GM18909 (cell line): ENCODE measurements around the gene CRAMP1.
"Not testable (repeated sequence)": the region's sequence is repeated elsewhere in the genome, so short reads cannot be mapped to it uniquely, and the experiment has no call there.

Experiments used
- ATAC-seq: cut with Tn5 transposase; IDR thresholded peaks from one replicate; pipeline ENCODE4 v1.9.1; 2021; ENCODE audit warnings: mild to moderate bottlenecking; ENCODE audit not compliant: unreplicated experiment, poor library complexity

Gene CRAMP1

GRCh38 chr16:1706386-1707192, 94.4 kb downstream of the CRAMP1 start:
- ATAC-seq = peak; percentile 17

DNA sequence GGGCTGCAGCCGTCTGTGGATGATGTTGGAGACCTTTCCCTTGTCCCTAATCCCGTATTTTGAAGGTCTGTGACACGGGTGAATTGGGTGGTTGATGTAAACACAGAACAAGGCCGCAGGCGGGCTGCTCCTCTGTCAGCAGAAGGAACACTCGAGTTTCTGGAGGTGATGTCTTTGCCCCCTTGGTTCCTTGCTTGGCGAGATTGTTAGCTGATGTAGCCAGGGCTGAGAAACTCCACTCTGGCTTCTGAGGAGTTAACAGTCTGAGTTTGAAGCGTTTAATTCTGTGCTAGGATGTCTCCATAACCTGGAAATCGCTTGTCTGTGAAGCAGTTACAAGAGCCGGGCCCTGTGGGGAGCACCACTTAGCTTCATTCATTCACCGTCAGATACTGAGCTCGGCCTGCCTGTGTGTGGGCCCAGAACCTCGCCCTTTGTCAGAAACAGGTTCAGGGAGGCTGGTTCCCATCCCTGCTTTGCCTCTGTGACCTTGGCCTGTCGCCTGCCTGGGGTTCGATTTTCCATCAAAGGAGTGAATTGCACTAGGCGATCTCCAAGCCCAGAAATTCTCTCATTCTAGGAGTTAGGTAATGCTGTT, 95.1 kb downstream of the CRAMP1 start:
- ATAC-seq = no peak

- ATAC-seq = no peak
Observed at GRCh38 chr16:1708083-1708767, 96.1 kb downstream of the CRAMP1 start.

- ATAC-seq = no peak
Observed at GRCh38 chr16:1708768-1709180, 96.6 kb downstream of the CRAMP1 start.

GRCh38 chr16:1709356-1709755, 97.2 kb downstream of the CRAMP1 start:
- no peak for ATAC-seq

DNA sequence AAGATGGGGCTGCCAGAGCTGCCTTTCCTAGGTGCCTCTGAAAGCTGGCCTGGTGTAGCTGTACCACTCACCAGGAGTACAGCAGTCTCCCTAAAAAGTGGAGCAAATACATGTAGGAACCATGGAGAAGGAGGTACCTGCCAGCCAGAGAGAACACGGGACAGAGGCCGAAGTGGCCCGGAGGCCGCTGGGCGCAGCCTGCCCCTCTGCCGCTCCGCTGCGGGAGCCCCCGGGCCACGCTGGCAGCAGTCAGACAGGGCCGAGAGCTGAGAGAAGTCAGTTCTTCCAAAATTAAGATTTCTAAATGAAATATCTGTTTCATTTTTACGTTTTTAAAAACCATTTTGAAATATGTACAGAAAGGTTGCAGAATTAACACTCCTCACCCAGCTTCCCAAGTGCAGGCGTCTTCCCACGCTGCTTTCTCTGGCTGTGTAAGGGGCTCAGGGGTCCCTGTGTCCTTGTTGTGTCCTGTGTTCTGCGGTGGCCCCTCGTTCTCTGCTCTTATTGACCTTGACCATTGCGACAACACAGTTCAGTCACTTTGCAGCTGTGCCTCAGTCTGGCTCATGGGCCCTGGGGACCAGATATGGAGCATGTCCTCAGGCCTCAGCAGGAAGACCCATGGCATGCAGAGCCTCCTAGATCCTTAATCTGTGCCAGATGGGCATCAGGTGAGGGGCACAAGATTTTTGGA, 98.8 kb downstream of the CRAMP1 start:
- ATAC-seq = no peak

- no peak for ATAC-seq
Observed at GRCh38 chr16:1712791-1713261, 100.7 kb downstream of the CRAMP1 start.

GRCh38 chr16:1713331-1713730, 101.2 kb downstream of the CRAMP1 start:
- ATAC-seq = no peak

DNA sequence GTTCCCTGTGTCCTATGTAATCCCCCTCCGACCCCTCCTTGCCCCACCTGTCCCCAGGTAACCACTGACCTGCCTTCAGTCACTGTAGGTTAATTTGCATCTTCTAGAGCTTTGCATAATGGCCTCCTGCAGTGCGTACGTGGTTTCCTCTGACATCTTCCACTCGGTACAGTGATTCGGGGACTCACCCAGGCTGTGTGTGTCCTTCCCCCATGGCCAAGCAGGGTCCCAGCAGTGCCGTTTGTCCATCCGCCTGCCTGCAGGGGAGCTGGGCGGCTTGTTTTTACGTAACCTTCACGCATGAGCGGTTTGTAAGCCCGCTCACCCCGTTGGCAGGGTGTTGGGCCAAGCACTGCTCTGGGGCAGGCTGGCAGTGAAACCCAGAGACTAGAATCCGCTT, 101.8 kb downstream of the CRAMP1 start:
- no peak for ATAC-seq

DNA sequence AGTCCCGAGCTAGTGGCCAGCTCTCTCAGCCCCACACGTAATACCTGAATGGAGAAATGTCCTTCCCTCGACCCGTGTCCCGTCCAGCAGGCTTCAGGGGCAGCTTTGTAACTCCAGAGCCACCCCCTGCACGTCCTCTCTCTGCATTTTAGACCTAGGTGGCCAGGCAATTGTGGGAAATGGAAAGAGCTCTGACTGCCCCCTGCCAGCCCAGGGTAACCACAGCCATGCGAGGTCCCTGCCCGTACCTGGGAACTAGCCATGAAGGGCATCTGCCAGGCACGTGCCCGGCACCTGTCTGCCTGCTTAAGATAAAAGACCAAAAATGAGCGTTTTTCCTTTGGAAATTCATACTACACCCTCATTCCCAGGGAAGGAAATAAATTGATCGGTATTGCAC, 103.1 kb downstream of the CRAMP1 start:
- no peak for ATAC-seq

GRCh38 chr16:1718236-1718635, 106.1 kb downstream of the CRAMP1 start:
- ATAC-seq = not testable (repeated sequence)

DNA sequence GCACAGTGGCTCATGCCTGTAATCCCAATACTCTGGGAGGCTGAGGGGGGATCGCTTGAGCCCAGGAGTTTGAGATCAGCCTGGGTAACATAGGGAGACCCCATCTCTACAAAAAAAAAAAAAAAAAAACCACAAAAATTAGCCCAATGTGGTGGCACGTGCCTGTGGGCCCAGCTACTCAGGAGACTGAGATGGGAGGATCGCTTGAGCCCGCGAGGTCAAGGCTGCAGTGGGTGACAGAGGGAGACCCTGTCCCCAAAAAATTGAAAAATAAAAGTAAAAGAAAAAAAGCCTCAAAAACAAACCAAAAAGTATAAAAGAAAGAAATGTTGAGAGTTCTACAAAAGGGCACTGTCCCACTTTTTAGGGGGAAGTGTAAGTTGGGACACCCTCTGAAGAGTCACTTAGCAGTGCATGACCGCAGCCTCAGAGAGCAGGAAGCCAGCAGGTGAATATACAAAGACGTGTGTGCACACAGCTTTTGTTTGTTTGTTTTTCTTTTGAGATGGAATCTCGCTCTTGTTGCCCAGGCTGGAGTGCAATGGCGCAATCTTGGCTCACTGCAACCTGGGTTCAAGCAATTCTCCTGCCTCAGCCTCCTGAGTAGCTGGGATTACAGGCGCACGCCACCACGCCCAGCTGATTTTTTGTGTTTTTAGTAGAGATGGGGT, 107.5 kb downstream of the CRAMP1 start:
- not testable (repeated sequence) for ATAC-seq

DNA sequence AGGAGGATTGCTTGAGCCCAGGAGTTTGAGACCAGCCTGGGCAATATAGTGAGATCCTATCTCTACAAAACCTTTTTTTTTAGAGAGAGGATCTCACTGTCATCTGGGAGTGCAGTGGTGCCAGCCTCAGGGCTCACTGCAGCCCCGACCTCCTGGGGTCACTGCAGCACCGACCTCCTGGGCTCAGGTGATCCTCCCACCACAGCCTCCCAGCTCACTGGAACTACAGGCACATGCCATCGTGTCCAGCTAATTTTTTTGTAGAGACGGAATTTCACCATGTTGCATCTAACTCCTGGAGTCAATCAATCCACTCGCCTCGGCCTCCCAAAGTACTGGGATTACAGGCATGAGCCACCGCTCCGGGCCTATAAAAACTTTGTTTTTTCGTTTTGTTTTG, 109.2 kb downstream of the CRAMP1 start:
- ATAC-seq = no peak

GRCh38 chr16:1723450-1724147, 111.4 kb downstream of the CRAMP1 start:
- ATAC-seq = no peak

DNA sequence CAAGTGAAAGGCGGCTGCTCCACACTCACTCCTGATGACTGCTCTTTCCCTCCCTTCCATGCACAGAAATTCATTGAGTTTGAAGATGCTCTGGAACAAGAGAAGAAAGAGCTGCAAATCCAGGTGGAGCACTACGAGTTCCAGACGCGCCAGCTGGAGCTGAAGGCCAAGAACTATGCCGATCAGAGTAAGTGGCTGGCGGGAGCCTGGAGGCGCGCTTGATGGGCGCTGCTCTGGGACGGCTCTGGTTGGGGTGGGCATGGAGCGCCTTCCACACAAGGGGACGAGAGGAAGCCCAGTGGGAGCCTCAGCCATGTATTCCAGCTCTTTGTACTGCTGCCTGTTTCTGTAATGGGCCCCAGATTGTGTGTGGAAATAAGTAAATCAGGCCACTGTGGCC, 112.3 kb downstream of the CRAMP1 start:
- ATAC-seq = no peak

DNA sequence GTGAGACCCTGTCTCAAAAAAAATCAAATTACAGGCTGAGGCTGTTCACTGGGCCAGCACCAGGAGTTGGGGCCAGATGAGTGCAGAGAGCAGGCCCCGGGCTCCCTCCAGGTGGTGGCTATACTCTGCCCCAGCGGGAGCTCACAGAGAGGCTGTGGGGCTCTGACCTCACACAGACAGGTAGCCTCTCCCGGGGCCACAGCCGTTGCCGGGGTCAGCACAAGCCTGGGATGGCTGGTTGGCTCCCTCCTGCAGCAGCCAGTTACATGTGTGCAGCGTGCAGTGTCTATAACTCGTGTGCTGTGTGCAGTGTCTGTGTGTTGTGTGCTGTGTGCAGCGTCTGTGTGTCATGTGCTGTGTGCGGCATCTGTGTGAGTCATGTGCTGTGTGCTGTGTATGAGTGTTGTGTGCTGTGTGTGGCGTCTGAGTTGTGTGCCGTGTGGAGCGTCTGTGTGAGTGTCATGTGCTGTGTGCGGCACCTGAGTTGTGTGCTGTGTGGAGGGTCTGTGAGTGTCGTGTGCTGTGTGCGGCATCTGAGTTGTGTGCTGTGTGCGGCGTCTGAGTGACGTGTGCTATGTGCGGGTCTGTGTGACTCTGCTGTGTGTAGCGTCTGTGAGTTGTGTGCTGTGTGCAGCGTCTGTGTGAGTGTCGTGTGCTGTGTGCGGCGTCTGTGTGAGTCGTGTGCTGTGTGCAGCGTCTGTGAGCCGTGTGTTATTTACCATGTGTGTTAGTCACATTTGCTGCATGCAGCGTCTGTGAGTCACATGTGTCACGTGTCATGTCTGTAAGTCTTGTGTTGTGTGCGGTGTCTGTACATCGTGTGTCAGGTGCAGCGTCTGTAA, 114.7 kb downstream of the CRAMP1 start:
- ATAC-seq = no peak
